HUES64 (cell line): ENCODE data around the gene ING4.

Experiments used
- H3K27ac ChIP-seq: 2 replicates; pipeline ENCODE4 v1.7.0; 2013; ENCODE audit warnings: low read depth, low read length, inconsistent platforms
- H3K27me3 ChIP-seq: 2 replicates; pipeline ENCODE4 v1.6.1; 2013; ENCODE audit warnings: mild to moderate bottlenecking, low read length; ENCODE audit not compliant: insufficient read depth
- H3K36me3 ChIP-seq: 2 replicates; pipeline ENCODE4 v1.6.1; 2013; ENCODE audit warnings: mild to moderate bottlenecking, low read length; ENCODE audit not compliant: insufficient read depth
- H3K4me1 ChIP-seq: 2 replicates; pipeline ENCODE4 v1.6.1; 2013; ENCODE audit warnings: mild to moderate bottlenecking, low read length, moderate library complexity; ENCODE audit not compliant: insufficient read depth
- H3K4me3 ChIP-seq: 2 replicates; pipeline ENCODE4 v1.5.1; 2013; ENCODE audit warnings: mild to moderate bottlenecking, low read length, moderate library complexity
- H3K9ac ChIP-seq: 2 replicates; pipeline ENCODE4 v1.6.1; 2013; ENCODE audit warnings: mild to moderate bottlenecking, low read depth, low read length
- H3K9me3 ChIP-seq: 2 replicates; pipeline ENCODE4 v1.6.1; 2013; ENCODE audit warnings: low read depth, low read length; ENCODE audit not compliant: insufficient read depth
- WGBS: fragments of 150-250, 120-280 bp; methylation state at CpG from one replicate; pipeline ENCODE4 v1.1.7; 2013; ENCODE audit warnings: missing lambda C conversion rate; 5-methylcytosine and 5-hydroxymethylcytosine counted together

The ING4 gene

GRCh38 chr12:6604259-6605029 lies 58.5 kb downstream of the ING4 start:
- Histone ChIP-seq H3K36me3 (peaks cover 59% of the 10 kb centered on the region), H3K4me3 (peak overlapping the region; percentile 88), H3K4me1 (peaks cover 17% of the 10 kb centered on the region), H3K9me3 (no peaks in the 10 kb centered on the region), H3K27ac (no peak overlapping the region), H3K27me3 (no peaks in the 10 kb centered on the region), H3K9ac (no peak overlapping the region)
- 88% methylated on average over 6 of the region's 6 CpGs for WGBS

GRCh38 chr12:6603095-6603567 lies 59.8 kb downstream of the ING4 start:
- no peak overlapping the region for H3K9ac ChIP-seq
- H3K4me1 ChIP-seq = peaks cover 17% of the 10 kb centered on the region
- peaks cover 71% of the 10 kb centered on the region for H3K36me3 ChIP-seq
- no peak overlapping the region; the same call in 1 of the 2 replicates for H3K27ac ChIP-seq
- no peaks in the 10 kb centered on the region for H3K27me3 ChIP-seq
- no peak overlapping the region for H3K4me3 ChIP-seq
- WGBS = 50% methylated on average over 4 of the region's 6 CpGs
- no peaks in the 10 kb centered on the region for H3K9me3 ChIP-seq

DNA sequence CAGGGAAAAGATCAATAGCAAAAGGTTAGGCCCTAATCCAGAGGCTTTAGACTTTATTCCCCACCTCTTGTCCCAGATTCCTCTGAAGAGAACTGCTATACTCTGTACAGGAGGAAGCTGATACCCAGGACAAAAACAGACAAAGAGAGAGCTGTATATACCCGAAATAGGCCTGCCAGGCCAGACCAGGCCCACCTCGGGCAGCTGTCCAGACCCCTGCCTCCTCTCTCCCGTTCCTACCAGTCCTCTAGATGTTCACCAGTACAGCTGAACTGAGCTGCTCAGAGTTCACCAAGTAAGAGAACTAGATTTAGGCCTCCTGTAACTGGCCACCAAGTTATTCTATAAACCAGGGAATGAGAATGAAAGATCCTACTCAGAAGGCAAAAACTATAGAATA lies 60.4 kb downstream of the ING4 start:
- no peak overlapping the region for H3K27ac ChIP-seq
- H3K36me3 ChIP-seq = peaks cover 77% of the 10 kb centered on the region
- WGBS = 92% methylated on average over 3 of the region's 3 CpGs
- peaks cover 17% of the 10 kb centered on the region for H3K4me1 ChIP-seq
- H3K4me3 ChIP-seq = no peak overlapping the region
- no peak overlapping the region for H3K9ac ChIP-seq
- H3K9me3 ChIP-seq = no peaks in the 10 kb centered on the region
- H3K27me3 ChIP-seq = no peaks in the 10 kb centered on the region
